Central memory CD8-positive, alpha-beta T cell (primary cell): ENCODE measurements around the gene GRM4.
"Not testable (repeated sequence)": the region's sequence is repeated elsewhere in the genome, so short reads cannot be mapped to it uniquely, and the experiment has no call there.

ENCODE experiments used
- ATAC-seq: fragments of 150-1000 bp; cut with Tn5 transposase; replicated peaks from 2 replicates; pipeline ENCODE4 v1.10.0; 2022; ENCODE audit warnings: mild to moderate bottlenecking, moderate FRiP score, moderate number of reproducible peaks; ENCODE audit not compliant: poor library complexity, severe bottlenecking; ENCODE audit errors: extremely low read depth
- DNase-seq, 2 donors: peaks; one replicate each; pipeline ENCODE4 v3.0.0; 2021; ENCODE audit warnings: low spot score in 2 of 2
- H3K27ac Mint-ChIP-seq: one replicate; pipeline ENCODE4 v1.8.0; 2022; ENCODE audit warnings: low read depth, mild to moderate bottlenecking, moderate library complexity, mixed read lengths
- H3K27me3 Mint-ChIP-seq: one replicate; pipeline ENCODE4 v1.8.0; 2022; ENCODE audit warnings: mixed read lengths
- H3K36me3 Mint-ChIP-seq: one replicate; pipeline ENCODE4 v1.8.0; 2022; ENCODE audit warnings: mild to moderate bottlenecking, moderate library complexity, mixed read lengths; ENCODE audit not compliant: insufficient read depth
- H3K4me1 Mint-ChIP-seq: one replicate; pipeline ENCODE4 v1.8.0; 2022; ENCODE audit warnings: mixed read lengths
- H3K4me3 Mint-ChIP-seq: one replicate; pipeline ENCODE4 v1.8.0; 2022; ENCODE audit warnings: mild to moderate bottlenecking, moderate library complexity, mixed read lengths
- H3K9me3 Mint-ChIP-seq: one replicate; pipeline ENCODE4 v1.8.0; 2022; ENCODE audit warnings: mixed read lengths

The GRM4 gene

GRCh38 chr6:34017106-34017805, 128.6 kb downstream of the GRM4 start:
- H3K27me3 Mint-ChIP-seq = peaks cover 18% of the 10 kb centered on the region
- no peaks in the 10 kb centered on the region for H3K4me1 Mint-ChIP-seq
- no peak overlapping the region for H3K4me3 Mint-ChIP-seq
- H3K27ac Mint-ChIP-seq = no peak overlapping the region
- DNase-seq (no peak), ATAC-seq (no peak)
- no peaks in the 10 kb centered on the region for H3K36me3 Mint-ChIP-seq
- no peaks in the 10 kb centered on the region for H3K9me3 Mint-ChIP-seq

DNA sequence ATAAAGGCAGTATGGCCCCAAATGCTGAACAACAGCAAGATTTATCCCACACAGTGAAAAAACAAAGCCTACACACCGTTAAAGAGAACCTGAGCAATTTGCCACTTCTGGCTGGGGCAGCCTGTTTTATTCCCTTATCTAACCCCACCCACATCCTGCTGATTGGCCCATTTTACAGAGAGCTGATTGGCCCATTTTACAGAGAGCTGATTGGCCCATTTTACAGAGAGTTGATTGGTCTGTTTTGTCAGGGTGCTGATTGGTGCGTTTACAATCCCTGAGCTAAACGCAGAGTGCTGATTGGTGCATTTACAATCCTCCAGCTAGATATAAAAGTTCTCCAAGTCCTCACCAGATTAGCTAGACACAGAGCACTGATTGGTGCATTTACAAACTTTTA, 129.3 kb downstream of the GRM4 start:
- not testable (repeated sequence) for H3K4me3 Mint-ChIP-seq, DNase-seq, H3K27ac Mint-ChIP-seq, H3K36me3 Mint-ChIP-seq, H3K4me1 Mint-ChIP-seq, ATAC-seq, H3K9me3 Mint-ChIP-seq
- peaks cover 11% of the 10 kb centered on the region for H3K27me3 Mint-ChIP-seq

- Mint-ChIP-seq H3K27me3 (peaks cover 1% of the 10 kb centered on the region), H3K36me3 (no peaks in the 10 kb centered on the region), H3K9me3 (no peaks in the 10 kb centered on the region), H3K4me1 (no peaks in the 10 kb centered on the region), H3K27ac (no peak overlapping the region), H3K4me3 (no peak overlapping the region)
- ATAC-seq (no peak), DNase-seq (no peak)
Observed at GRCh38 chr6:34015586-34015985, 130.3 kb downstream of the GRM4 start.

- Mint-ChIP-seq H3K36me3 (no peaks in the 10 kb centered on the region), H3K27me3 (peaks cover 37% of the 10 kb centered on the region), H3K4me1 (no peaks in the 10 kb centered on the region), H3K4me3 (no peak overlapping the region), H3K9me3 (no peaks in the 10 kb centered on the region), H3K27ac (no peak overlapping the region)
- ATAC-seq = no peak
- no peak for DNase-seq
Observed at GRCh38 chr6:34011264-34011663, 134.6 kb downstream of the GRM4 start.

GRCh38 chr6:34005901-34006531, 139.9 kb downstream of the GRM4 start:
- Mint-ChIP-seq H3K9me3 (no peaks in the 10 kb centered on the region), H3K36me3 (no peaks in the 10 kb centered on the region), H3K4me1 (peaks cover 4% of the 10 kb centered on the region), H3K4me3 (no peak overlapping the region), H3K27ac (no peak overlapping the region), H3K27me3 (peaks cover 46% of the 10 kb centered on the region)
- DNase-seq (no peak), ATAC-seq (no peak)

DNA sequence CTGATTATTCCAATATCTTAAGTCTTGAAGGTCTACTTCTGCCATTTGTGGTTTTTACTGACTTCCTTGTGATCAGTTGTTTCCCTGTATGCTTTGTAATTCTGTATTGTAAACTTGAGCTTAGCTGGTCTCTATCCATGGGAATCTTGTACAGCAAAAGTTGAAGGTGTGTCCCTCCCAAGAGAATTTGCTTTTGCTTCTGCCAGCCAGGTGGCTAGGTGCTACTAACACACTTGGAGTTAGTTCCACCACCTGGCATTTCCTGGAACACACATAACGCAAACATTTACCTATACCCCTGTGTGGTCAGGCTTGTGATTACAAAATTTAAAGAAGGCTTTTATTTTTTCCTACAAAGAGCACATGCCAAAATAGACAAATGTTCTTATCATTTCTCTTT, 141.2 kb downstream of the GRM4 start:
- ATAC-seq (no peak), DNase-seq (no peak)

DNA sequence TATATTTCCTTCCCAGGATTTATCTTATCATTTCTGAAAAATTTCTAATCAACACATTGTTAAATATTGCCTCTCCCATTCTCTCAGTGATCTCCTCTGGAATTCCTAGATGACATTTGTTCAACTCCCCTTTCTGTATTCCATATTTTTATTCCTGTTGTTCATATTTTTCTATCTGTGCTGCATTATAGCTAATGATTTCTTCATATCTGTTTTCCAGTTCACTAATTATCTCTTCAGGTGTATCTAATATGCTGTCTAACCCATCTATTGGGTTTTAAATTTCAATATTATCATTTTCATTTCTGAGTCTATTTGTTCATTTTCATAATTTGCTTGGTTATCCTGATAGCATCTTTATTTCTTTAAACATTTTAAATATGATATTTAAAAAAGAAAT, 141.9 kb downstream of the GRM4 start:
- H3K4me3 Mint-ChIP-seq = no peak overlapping the region
- no peaks in the 10 kb centered on the region for H3K9me3 Mint-ChIP-seq
- H3K27ac Mint-ChIP-seq = no peak overlapping the region

More for the DNA sequence above, 141.2 kb downstream of the GRM4 start:
- Mint-ChIP-seq H3K4me1 (peaks cover 4% of the 10 kb centered on the region), H3K4me3 (no peak overlapping the region), H3K27ac (no peak overlapping the region), H3K36me3 (no peaks in the 10 kb centered on the region), H3K27me3 (peaks cover 50% of the 10 kb centered on the region), H3K9me3 (no peaks in the 10 kb centered on the region)

GRCh38 chr6:34001706-34002621, 143.9 kb downstream of the GRM4 start:
- Mint-ChIP-seq H3K36me3 (no peaks in the 10 kb centered on the region), H3K27ac (no peak overlapping the region), H3K9me3 (no peaks in the 10 kb centered on the region), H3K4me1 (peaks cover 4% of the 10 kb centered on the region), H3K4me3 (no peak overlapping the region), H3K27me3 (peaks cover 31% of the 10 kb centered on the region)
- no peak for DNase-seq
- ATAC-seq = no peak

More for the DNA sequence above, 141.9 kb downstream of the GRM4 start:
- peaks cover 4% of the 10 kb centered on the region for H3K4me1 Mint-ChIP-seq
- H3K36me3 Mint-ChIP-seq = no peaks in the 10 kb centered on the region
- ATAC-seq (no peak), DNase-seq (no peak)
- peaks cover 43% of the 10 kb centered on the region for H3K27me3 Mint-ChIP-seq

- no peaks in the 10 kb centered on the region for H3K36me3 Mint-ChIP-seq
- no peak for DNase-seq
- no peak overlapping the region for H3K4me3 Mint-ChIP-seq
- no peak overlapping the region for H3K27ac Mint-ChIP-seq
- no peaks in the 10 kb centered on the region for H3K4me1 Mint-ChIP-seq
- peaks cover 41% of the 10 kb centered on the region for H3K27me3 Mint-ChIP-seq
- ATAC-seq = no peak
- H3K9me3 Mint-ChIP-seq = no peaks in the 10 kb centered on the region
Observed at GRCh38 chr6:34000281-34000680, 145.6 kb downstream of the GRM4 start.

DNA sequence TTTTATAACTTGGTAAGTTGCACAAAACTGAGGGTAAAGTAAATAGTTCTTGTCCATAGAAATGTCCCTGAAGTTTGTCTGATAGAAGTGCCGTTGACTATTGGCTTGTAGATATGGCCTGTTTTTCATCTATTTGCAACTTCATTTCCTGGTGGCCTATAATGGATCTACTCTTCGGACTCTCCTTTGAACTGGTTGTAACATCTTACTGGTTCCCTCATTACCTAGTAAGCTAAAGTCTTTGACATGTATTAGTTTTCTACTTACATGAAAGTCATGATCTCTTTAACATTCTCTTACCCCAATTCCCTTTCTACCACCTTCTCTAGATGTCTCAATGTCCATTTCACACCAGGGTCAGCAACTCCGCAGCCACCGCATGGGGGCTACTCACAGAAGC, 146.3 kb downstream of the GRM4 start:
- no peak overlapping the region for H3K4me3 Mint-ChIP-seq
- no peaks in the 10 kb centered on the region for H3K4me1 Mint-ChIP-seq
- DNase-seq (no peak), ATAC-seq (no peak)
- no peak overlapping the region for H3K27ac Mint-ChIP-seq
- H3K36me3 Mint-ChIP-seq = no peaks in the 10 kb centered on the region
- H3K9me3 Mint-ChIP-seq = no peaks in the 10 kb centered on the region
- H3K27me3 Mint-ChIP-seq = peaks cover 42% of the 10 kb centered on the region

GRCh38 chr6:33998660-33999059, 147.2 kb downstream of the GRM4 start:
- H3K36me3 Mint-ChIP-seq = no peaks in the 10 kb centered on the region
- no peaks in the 10 kb centered on the region for H3K4me1 Mint-ChIP-seq
- DNase-seq = no peak
- no peak for ATAC-seq
- H3K4me3 Mint-ChIP-seq = no peak overlapping the region
- no peaks in the 10 kb centered on the region for H3K9me3 Mint-ChIP-seq
- H3K27ac Mint-ChIP-seq = no peak overlapping the region
- H3K27me3 Mint-ChIP-seq = peaks cover 51% of the 10 kb centered on the region

- no peak for ATAC-seq
- H3K4me3 Mint-ChIP-seq = no peak overlapping the region
Observed at GRCh38 chr6:33997265-33997664, 148.6 kb downstream of the GRM4 start.

More at GRCh38 chr6:33997265-33997664, 148.6 kb downstream of the GRM4 start:
- no peak overlapping the region for H3K27ac Mint-ChIP-seq
- DNase-seq = no peak
- peaks cover 63% of the 10 kb centered on the region for H3K27me3 Mint-ChIP-seq
- no peaks in the 10 kb centered on the region for H3K36me3 Mint-ChIP-seq
- no peaks in the 10 kb centered on the region for H3K4me1 Mint-ChIP-seq
- H3K9me3 Mint-ChIP-seq = no peaks in the 10 kb centered on the region
